OCI-LY1 (cell line): ENCODE data around the gene CREG2.

ENCODE experiments used
- H2AFZ ChIP-seq: fragments of 200-600 bp; sonication (generic), shearing (Covaris generic); 2 replicates; pipeline ENCODE4 v1.6.0; 2014; ENCODE audit warnings: antibody characterized with exemption, mild to moderate bottlenecking, low read length
- H3F3A ChIP-seq: fragments of 200-600 bp; sonication (generic), shearing (Covaris generic); 2 replicates; pipeline ENCODE4 v1.6.0; 2014; ENCODE audit warnings: mild to moderate bottlenecking, antibody characterized with exemption, low read length, moderate library complexity; ENCODE audit not compliant: insufficient read depth
- H3K27ac ChIP-seq: fragments of 200-600 bp; sonication (generic); 2 replicates; pipeline ENCODE4 v1.5.1; 2014; ENCODE audit warnings: low read length, mixed run types, mild to moderate bottlenecking, low read depth; ENCODE audit not compliant: poor library complexity, severe bottlenecking
- H3K27me3 ChIP-seq: fragments of 200-600 bp; sonication (generic); 2 replicates; pipeline ENCODE4 v1.6.0; 2014; ENCODE audit warnings: antibody characterized with exemption, mild to moderate bottlenecking, low read length, moderate library complexity; ENCODE audit not compliant: insufficient read depth
- H3K36me3 ChIP-seq: fragments of 200-600 bp; sonication (generic); 2 replicates; pipeline ENCODE4 v1.6.1; 2014; ENCODE audit warnings: mild to moderate bottlenecking, antibody characterized with exemption, low read length, moderate library complexity, mixed read lengths; ENCODE audit not compliant: insufficient read depth
- H3K4me1 ChIP-seq: fragments of 200-600 bp; sonication (generic); 2 replicates; pipeline ENCODE4 v1.5.1; 2014; ENCODE audit warnings: mild to moderate bottlenecking, low read length, moderate library complexity; ENCODE audit not compliant: insufficient read depth, severe bottlenecking
- H3K4me2 ChIP-seq: fragments of 200-600 bp; sonication (generic), shearing (Covaris generic); 2 replicates; pipeline ENCODE4 v1.6.1; 2014; ENCODE audit warnings: low read length
- H3K4me3 ChIP-seq: fragments of 200-600 bp; sonication (generic); 2 replicates; pipeline ENCODE4 v1.5.1; 2014; ENCODE audit warnings: low read length, low read depth, mild to moderate bottlenecking, mixed read lengths; ENCODE audit not compliant: poor library complexity, severe bottlenecking
- H3K79me2 ChIP-seq: fragments of 200-600 bp; shearing (Covaris generic); 2 replicates; pipeline ENCODE4 v1.6.1; 2016; ENCODE audit warnings: mixed run types, low read length, mixed read lengths; ENCODE audit not compliant: insufficient read depth
- H3K9ac ChIP-seq: fragments of 200-600 bp; sonication (generic), shearing (Covaris generic); 2 replicates; pipeline ENCODE4 v1.6.1; 2014; ENCODE audit warnings: mild to moderate bottlenecking, low read length, mixed read lengths
- H3K9me2 ChIP-seq: fragments of 200-600 bp; sonication (generic), shearing (Covaris generic); 2 replicates; pipeline ENCODE4 v1.6.1; 2014; ENCODE audit warnings: low read depth, mild to moderate bottlenecking, low read length, mixed read lengths
- H3K9me3 ChIP-seq: fragments of 200-600 bp; shearing (Covaris generic); 2 replicates; pipeline ENCODE4 v1.6.1; 2014; ENCODE audit warnings: low read length, mixed read lengths
- H4K20me1 ChIP-seq: fragments of 200-600 bp; sonication (generic), shearing (Covaris generic); 2 replicates; pipeline ENCODE4 v1.6.0; 2016; ENCODE audit warnings: mild to moderate bottlenecking, low read length; ENCODE audit not compliant: insufficient read depth
- EZH2 ChIP-seq: fragments of 200-600 bp; sonication (generic), shearing (Covaris generic); IDR thresholded peaks from 2 replicates; pipeline ENCODE4 v1.8.0; 2017; ENCODE audit warnings: borderline replicate concordance, mixed run types, mild to moderate bottlenecking, antibody characterized with exemption, low read length, moderate library complexity, mixed read lengths
- TF ChIP-seq, protein P1 (sequence below): fragments of 200-600 bp; sonication (generic), shearing (Covaris generic); IDR thresholded peaks from 2 replicates; pipeline ENCODE4 v1.5.1; 2017; ENCODE audit warnings: mild to moderate bottlenecking, antibody characterized with exemption, low read length, moderate library complexity, mixed read lengths

The CREG2 gene

DNA sequence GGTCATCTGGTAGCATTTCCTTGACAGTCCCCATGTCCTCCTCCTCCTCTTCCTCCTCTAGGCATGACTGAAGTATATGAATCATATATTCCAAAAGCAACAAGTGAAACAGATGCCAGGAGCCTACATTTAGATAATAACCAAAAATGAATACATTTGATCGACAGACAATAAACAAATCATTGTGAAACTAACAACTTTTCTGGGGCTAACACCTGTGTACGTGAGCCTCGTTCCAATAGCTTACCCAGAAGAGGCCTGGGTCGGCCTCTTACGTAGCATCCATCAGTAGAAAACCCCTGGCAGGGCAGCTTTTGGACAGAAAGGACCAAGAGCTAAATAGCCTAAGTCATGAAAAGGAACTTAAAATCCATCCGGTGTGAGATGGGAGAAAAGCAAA is 15.3 kb upstream of the CREG2 start:
- no peak overlapping the region for H3K4me2 ChIP-seq

GRCh38 chr2:101401906-101402305 is 14.6 kb upstream of the CREG2 start:
- no peaks in the 10 kb centered on the region for H3K9me3 ChIP-seq
- no peak overlapping the region for H2AFZ ChIP-seq
- no peaks in the 10 kb centered on the region for H3K27me3 ChIP-seq
- H3K4me2 ChIP-seq = no peak overlapping the region
- no peaks in the 10 kb centered on the region for H3K4me1 ChIP-seq
- TF ChIP-seq, protein P1, sequence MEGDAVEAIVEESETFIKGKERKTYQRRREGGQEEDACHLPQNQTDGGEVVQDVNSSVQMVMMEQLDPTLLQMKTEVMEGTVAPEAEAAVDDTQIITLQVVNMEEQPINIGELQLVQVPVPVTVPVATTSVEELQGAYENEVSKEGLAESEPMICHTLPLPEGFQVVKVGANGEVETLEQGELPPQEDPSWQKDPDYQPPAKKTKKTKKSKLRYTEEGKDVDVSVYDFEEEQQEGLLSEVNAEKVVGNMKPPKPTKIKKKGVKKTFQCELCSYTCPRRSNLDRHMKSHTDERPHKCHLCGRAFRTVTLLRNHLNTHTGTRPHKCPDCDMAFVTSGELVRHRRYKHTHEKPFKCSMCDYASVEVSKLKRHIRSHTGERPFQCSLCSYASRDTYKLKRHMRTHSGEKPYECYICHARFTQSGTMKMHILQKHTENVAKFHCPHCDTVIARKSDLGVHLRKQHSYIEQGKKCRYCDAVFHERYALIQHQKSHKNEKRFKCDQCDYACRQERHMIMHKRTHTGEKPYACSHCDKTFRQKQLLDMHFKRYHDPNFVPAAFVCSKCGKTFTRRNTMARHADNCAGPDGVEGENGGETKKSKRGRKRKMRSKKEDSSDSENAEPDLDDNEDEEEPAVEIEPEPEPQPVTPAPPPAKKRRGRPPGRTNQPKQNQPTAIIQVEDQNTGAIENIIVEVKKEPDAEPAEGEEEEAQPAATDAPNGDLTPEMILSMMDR = peak; percentile 33; the same call in 1 of the 2 replicates
- no peak for TF ChIP-seq EZH2
- H4K20me1 ChIP-seq = no peaks in the 10 kb centered on the region
- no peak overlapping the region for H3K9ac ChIP-seq
- H3K36me3 ChIP-seq = no peaks in the 10 kb centered on the region
- no peaks in the 10 kb centered on the region for H3K9me2 ChIP-seq
- no peak overlapping the region for H3K4me3 ChIP-seq
- no peaks in the 10 kb centered on the region for H3F3A ChIP-seq
- H3K27ac ChIP-seq = no peak overlapping the region
- no peaks in the 10 kb centered on the region for H3K79me2 ChIP-seq

More for the DNA sequence above, 15.3 kb upstream of the CREG2 start:
- Histone ChIP-seq H3K9me3 (no peaks in the 10 kb centered on the region), H3K4me1 (no peaks in the 10 kb centered on the region), H3K4me3 (no peak overlapping the region), H3K27ac (no peak overlapping the region), H3K9ac (no peak overlapping the region), H3K79me2 (no peaks in the 10 kb centered on the region), H3F3A (no peaks in the 10 kb centered on the region), H3K27me3 (no peaks in the 10 kb centered on the region), H2AFZ (no peak overlapping the region), H3K9me2 (no peaks in the 10 kb centered on the region), H4K20me1 (no peaks in the 10 kb centered on the region), H3K36me3 (no peaks in the 10 kb centered on the region)
- TF ChIP-seq, protein P1 = no peak
- TF ChIP-seq EZH2 = no peak

DNA sequence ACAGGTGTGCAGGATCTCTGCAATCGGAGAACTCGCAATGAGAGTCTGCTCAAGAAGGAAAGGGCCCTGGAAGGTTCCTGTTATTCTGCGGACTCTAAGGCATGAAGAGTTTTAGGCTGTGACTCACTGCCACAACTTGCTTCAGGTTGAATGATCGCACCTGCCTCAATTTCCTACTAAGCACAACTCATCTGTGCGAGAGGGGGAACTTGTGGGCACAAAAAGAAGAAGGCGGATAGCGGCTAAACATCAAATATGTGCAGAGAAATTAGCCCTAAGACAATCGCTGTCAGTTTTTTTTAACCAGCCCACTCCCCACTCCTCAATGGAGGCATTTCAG is 14.0 kb upstream of the CREG2 start:
- H3K79me2 ChIP-seq = no peaks in the 10 kb centered on the region
- H3K9me3 ChIP-seq = no peaks in the 10 kb centered on the region
- H3K9me2 ChIP-seq = no peaks in the 10 kb centered on the region
- H3K9ac ChIP-seq = no peak overlapping the region
- H3K4me2 ChIP-seq = no peak overlapping the region
- H2AFZ ChIP-seq = no peak overlapping the region
- no peaks in the 10 kb centered on the region for H3K4me1 ChIP-seq
- no peaks in the 10 kb centered on the region for H3K36me3 ChIP-seq
- H3F3A ChIP-seq = no peaks in the 10 kb centered on the region
- H3K4me3 ChIP-seq = no peak overlapping the region
- TF ChIP-seq, protein P1 = no peak
- TF ChIP-seq EZH2 = no peak
- no peak overlapping the region for H3K27ac ChIP-seq
- H3K27me3 ChIP-seq = no peaks in the 10 kb centered on the region
- no peaks in the 10 kb centered on the region for H4K20me1 ChIP-seq
